Kidney (tissue), 14 donors: ENCODE data around the gene FRMD4A. TPM values are rescaled to one million over a fixed set of nuclear protein-coding genes. Genes with fewer than 3 reads are reported as not detected.

Source experiments
- DNase-seq, 5 donors: peaks; one replicate each; pipeline ENCODE4 v3.0.0-alpha.2; 2013 to 2020
- FAIRE-seq: peaks from 2 replicates; lab custom pipeline; 2012; peaks lifted over from hg19 to GRCh38; lab: Jason Lieb, UNC
- H3K27ac ChIP-seq, 2 donors: one replicate each; pipeline ENCODE4 v1.7.0; 2013; ENCODE audit warnings: low read depth in 2 of 2, low read length in 2 of 2, inconsistent platforms in 1 of 2
- H3K27me3 ChIP-seq: one replicate; pipeline ENCODE4 v1.7.1; 2013; ENCODE audit warnings: low read length, inconsistent platforms; ENCODE audit not compliant: control insufficient read depth, insufficient read depth
- H3K36me3 ChIP-seq, 3 donors: one replicate each; pipeline versions ENCODE4 v1.7.0 to v1.7.1; 2013; ENCODE audit warnings: low read length in 3 of 3, control low read depth in 1 of 3, inconsistent platforms in 1 of 3; ENCODE audit not compliant: insufficient read depth in 3 of 3, control insufficient read depth in 2 of 3
- H3K4me1 ChIP-seq, 3 donors: one replicate each; pipeline versions ENCODE4 v1.7.0 to v1.7.1; 2013; ENCODE audit warnings: low read length in 3 of 3, inconsistent platforms in 1 of 3, low read depth in 1 of 3; ENCODE audit not compliant: control insufficient read depth in 2 of 3, insufficient read depth in 2 of 3
- H3K4me3 ChIP-seq, 3 donors: one replicate each; pipeline versions ENCODE4 v1.7.0 to v1.8.1; 2013; ENCODE audit warnings: low read length in 3 of 3, control low read depth in 1 of 3, inconsistent platforms in 1 of 3
- H3K9ac ChIP-seq, 3 donors: one replicate each; pipeline versions ENCODE4 v1.7.0 to v1.7.1; 2013; ENCODE audit warnings: low read length in 3 of 3, control low read depth in 1 of 3, inconsistent platforms in 1 of 3
- H3K9me3 ChIP-seq, 3 donors: one replicate each; pipeline versions ENCODE4 v1.7.0 to v1.7.1; 2013; ENCODE audit warnings: low read length in 3 of 3, control low read depth in 1 of 3, inconsistent platforms in 1 of 3; ENCODE audit not compliant: control insufficient read depth in 2 of 3, insufficient read depth in 1 of 3
- CTCF ChIP-seq: IDR thresholded peaks from 3 replicates; pipeline ENCODE4 v1.5.1; 2012; ENCODE audit warnings: mild to moderate bottlenecking, moderate library complexity, borderline replicate concordance; ENCODE audit not compliant: insufficient read depth; ENCODE audit errors: extremely low read depth
- intact Hi-C: fragments of 100-400 bp; cut with DNase I; formaldehyde crosslinking; loops from one replicate; pipeline ENCODE4 v1.11.1; 2022
- polyA plus RNA-seq: library from polyadenylated mRNA; stranded (reverse); fragments of 350-450 nt; fragmentation: Illumina TruSeq; extraction: RNeasy Lipid Tissue Mini Kit (QIAGEN cat#74804); gene quantifications from one replicate; pipeline ENCODE4 v1.2.3, GENCODE V29; 2014; ENCODE audit warnings: low read depth, low replicate concordance; ENCODE audit not compliant: insufficient read depth
- total RNA-seq: library from RNA; stranded (reverse); fragmentation: NEBNext Ultra II Directional; extraction: Animal tissue kit (Norgen Biotek cat#: 25700); gene quantifications from one replicate; pipeline ENCODE4 v1.2.1, GENCODE V29; 2021
- donor health status: control.
- donor health status: control.
- donor health status: control.
- donor health status: control.
- donor health status: control.
- donor health status: DM: yes; HTN: yes; CAD: no.
- donor health status: Normal renal cell carcinoma (clear cell type).

FRMD4A gene
- total and polyA plus RNA-seq, 2 donors from 2014 or later, result 16.0 to 68.2 TPM

GRCh38 chr10:13984647-13985155, 346.0 kb downstream of the FRMD4A start:
- Histone ChIP-seq H3K4me1 (peaks cover 0 to 3% (median 1%) of the 10 kb centered on the region in 3 donors), H3K4me3 (no peak overlapping the region), H3K9me3 (no peaks in the 10 kb centered on the region), H3K27ac (peak overlapping the region in 1 of 2 donors; percentile 41), H3K36me3 (no peaks in the 10 kb centered on the region), H3K9ac (no peak overlapping the region), H3K27me3 (no peaks in the 10 kb centered on the region)
- no peak for TF ChIP-seq CTCF
- FAIRE-seq (no peak), DNase-seq (no peak)
- intact Hi-C loops, result no loop called here

GRCh38 chr10:13983035-13983434, 347.7 kb downstream of the FRMD4A start:
- intact Hi-C loops, result no loop called here
- Histone ChIP-seq H3K4me1 (peaks cover 0 to 2% (median 0%) of the 10 kb centered on the region in 3 donors), H3K27ac (no peak overlapping the region), H3K4me3 (no peak overlapping the region), H3K27me3 (no peaks in the 10 kb centered on the region), H3K9me3 (no peaks in the 10 kb centered on the region), H3K36me3 (no peaks in the 10 kb centered on the region), H3K9ac (no peak overlapping the region)
- DNase-seq (peak in 1 of 5 donors; percentile 38), FAIRE-seq (no peak)
- no peak for TF ChIP-seq CTCF

- Histone ChIP-seq H3K9me3 (no peaks in the 10 kb centered on the region), H3K4me3 (no peak overlapping the region), H3K27ac (no peak overlapping the region), H3K9ac (no peak overlapping the region), H3K4me1 (peaks cover 0 to 4% (median 0%) of the 10 kb centered on the region in 3 donors), H3K27me3 (no peaks in the 10 kb centered on the region), H3K36me3 (no peaks in the 10 kb centered on the region)
- DNase-seq (no peak), FAIRE-seq (no peak)
- intact Hi-C loops, result no loop called here
- TF ChIP-seq CTCF, result no peak
These were observed 352.1 kb downstream of the FRMD4A start for GRCh38 chr10:13978533-13979115.
